NCI-H774 (cell line): ENCODE measurements around the gene SLCO1B3.
"Not testable (repeated sequence)": the region's sequence is repeated elsewhere in the genome, so short reads cannot be mapped to it uniquely, and the experiment has no call there.

ENCODE experiments used
- DNase-seq: peaks from one replicate; lab custom pipeline; 2025; lab: John Stamatoyannopoulos, UW

The SLCO1B3 gene, protein sequence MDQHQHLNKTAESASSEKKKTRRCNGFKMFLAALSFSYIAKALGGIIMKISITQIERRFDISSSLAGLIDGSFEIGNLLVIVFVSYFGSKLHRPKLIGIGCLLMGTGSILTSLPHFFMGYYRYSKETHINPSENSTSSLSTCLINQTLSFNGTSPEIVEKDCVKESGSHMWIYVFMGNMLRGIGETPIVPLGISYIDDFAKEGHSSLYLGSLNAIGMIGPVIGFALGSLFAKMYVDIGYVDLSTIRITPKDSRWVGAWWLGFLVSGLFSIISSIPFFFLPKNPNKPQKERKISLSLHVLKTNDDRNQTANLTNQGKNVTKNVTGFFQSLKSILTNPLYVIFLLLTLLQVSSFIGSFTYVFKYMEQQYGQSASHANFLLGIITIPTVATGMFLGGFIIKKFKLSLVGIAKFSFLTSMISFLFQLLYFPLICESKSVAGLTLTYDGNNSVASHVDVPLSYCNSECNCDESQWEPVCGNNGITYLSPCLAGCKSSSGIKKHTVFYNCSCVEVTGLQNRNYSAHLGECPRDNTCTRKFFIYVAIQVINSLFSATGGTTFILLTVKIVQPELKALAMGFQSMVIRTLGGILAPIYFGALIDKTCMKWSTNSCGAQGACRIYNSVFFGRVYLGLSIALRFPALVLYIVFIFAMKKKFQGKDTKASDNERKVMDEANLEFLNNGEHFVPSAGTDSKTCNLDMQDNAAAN

DNA sequence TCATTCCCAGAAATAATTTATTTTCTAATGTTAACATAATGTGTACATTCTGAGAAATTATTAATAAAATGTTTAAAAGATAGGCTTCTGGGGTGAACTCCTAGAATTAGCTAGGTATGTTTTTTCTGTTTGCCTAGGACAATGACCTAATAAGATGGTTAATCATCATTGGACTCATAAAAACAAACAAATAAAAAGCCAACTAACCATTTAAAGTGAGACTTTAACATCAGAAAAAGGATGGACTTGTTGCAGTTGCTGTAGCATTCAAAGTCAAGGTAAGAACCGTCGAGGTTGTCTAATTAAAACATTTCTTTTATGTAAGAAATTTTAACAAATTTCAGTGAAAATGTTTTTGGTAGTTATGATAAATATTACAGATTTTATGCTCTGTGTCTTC lies at the start of gene SLCO1B3:
TSS of gene SLCO1B3 (plus strand) at position 219 of the 400 bp plus-strand sequence. CDS start 5,034 bp downstream, outside the sequence.
- no peak for DNase-seq

DNA sequence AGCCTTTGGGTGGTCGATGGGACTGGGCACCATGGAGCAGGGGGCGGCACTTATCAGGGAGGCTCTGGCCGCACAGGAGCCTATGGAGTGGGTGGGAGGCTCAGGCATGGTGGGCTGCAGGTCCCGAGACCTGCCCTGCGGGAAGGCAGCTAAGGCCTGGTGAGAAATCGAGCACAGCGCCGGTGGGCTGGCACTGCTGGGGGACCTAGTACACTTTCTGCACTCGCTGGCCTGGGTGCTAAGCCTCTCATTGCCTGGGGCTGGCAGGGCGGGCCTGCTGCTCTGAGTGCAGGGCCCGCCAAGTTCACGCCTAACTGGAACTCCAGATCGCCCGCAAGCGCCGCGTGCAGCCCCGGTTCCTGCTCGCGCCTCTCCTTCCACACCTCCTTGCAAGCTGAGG lies 33.1 kb upstream of the SLCO1B3 start:
- DNase-seq: no peak

DNA sequence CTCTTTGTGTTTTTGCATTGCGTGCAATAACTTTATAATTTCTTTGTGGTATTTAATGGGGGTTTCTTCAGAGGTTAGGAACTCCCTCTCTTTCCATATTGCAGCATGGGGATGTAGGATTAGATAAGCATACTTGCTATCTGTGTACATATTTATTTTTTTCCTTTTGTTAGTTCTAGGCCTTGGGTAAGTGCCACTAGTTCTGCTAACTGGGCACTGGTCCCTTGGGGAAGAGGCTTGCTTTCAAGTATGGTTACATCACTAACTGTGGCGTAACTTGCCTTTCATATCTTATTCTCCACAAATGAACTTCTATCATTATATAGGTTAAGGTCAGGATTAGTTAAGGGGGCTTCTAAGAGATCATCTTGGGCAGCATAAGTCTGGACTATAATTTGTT lies 31.5 kb upstream of the SLCO1B3 start:
- DNase-seq: no peak

DNA sequence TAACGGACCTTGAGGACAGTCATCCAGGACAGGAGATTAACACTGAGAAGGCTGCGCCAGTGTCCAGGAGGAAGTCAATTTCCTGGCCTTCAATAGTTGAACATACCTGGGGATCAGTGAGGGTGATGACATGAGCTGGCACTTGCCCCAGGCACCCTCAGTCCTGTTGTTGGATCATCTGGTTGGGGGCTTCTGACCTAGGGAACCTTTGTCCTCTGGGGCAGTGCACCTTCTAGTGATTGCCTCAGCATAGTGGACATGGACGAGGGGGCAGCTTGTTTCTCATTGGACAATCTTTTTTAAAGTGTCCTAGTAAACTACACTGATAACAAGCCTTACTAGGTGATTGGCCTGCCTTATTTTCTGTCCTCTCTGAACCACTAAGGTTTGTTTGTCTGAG lies 30.5 kb upstream of the SLCO1B3 start:
- DNase-seq: not testable (repeated sequence)

DNA sequence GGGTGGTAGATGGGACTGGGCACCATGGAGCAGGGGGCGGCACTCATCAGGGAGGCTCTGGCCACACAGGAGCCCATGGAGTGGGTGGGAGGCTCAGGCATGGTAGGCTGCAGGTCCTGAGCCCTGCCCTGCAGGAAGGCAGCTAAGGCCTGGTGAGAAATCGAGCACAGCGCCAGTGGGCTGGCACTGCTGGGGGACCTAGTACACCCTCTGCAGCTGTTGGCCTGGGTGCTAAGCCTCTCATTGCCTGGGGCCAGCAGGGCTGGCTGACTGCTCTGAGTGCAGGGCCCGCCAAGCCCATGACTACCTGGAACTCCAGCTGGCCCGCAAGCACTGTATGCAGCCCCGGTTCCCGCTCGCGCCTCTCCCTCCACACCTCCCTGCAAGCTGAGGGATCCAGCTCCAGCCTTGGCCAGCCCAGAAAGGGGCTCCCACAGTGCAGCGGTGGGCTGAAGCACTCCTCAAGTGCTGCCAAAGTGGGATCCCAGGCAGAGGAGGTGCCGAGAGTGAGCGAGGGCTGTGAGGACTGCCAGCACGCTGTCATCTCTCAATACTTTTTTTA lies 26.6 kb upstream of the SLCO1B3 start:
- DNase-seq: not testable (repeated sequence)

DNA sequence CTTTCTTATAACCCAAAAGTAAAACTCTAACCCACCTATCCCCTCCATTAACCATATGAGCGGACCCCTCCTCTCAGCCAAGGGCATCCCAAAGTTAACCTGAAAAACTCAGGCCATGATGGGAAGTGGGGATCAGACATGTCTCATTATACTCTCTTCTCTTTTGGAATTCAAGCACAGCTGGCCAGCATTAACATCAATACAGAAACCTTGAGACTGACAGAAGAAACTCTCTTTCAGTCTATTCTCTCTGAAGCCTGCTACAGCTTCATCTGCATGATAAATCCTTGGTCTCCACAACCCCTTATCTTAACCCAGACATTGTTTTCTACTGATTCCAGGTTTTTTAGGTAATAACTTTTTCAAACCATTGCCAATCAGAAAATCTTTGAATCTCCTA lies 17.5 kb upstream of the SLCO1B3 start:
- no peak for DNase-seq

DNA sequence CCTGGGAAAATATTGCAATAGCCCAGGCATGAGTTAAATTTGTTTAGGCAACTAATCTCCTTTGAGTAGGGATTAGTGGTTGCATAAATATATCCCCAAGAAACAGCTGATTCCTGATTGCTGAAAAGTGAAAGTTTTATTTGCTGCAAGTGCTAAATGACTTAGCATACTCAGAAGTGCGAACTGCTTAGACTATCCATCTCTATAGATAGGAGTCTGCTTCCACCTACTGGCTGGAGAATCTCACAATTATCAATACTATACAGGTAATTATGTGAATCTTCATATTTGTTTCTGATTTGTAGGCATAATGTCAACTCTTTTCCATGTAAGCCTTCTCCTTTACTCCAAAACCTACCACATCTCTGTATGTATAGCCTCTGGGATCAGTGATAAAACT lies 12.0 kb upstream of the SLCO1B3 start:
- peak; percentile 10 for DNase-seq

DNA sequence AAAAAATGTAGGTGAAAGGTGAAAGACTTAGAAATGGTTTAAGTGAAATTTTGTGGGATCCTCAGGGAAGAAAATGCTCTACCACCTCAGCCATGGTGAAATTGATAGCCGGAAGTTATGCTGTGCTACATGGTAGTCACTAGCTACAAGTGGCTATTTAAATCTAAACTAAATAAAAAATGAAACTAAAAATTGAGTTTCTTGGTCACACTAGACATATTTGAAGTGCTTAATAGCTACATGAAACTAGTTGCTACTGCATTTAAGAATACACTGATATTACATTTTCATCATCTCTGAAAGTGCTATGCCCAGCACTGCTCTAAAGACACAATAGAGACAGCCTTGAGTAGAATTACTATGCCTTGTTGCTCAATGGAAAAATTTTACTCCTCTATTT lies 10.3 kb upstream of the SLCO1B3 start:
- DNase-seq: no peak

DNA sequence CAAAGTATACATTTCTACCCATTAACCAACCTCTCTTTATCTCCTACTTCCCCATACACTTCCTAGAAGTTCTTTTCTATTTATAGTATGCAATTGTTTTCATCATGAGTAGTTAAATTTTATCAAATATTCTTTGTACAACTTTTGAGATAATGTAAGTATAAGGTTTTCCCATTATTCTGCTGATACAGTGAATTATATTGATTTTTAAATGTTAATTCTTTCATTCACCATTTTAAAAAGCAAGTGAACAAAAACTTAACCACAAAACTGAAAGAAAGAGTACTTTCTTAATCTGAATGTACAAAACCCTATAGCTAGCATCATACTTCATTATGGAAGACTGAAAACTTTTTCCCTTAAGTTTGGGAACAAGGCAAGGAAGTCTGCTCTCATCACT lies 9.5 kb upstream of the SLCO1B3 start:
- DNase-seq: no peak

DNA sequence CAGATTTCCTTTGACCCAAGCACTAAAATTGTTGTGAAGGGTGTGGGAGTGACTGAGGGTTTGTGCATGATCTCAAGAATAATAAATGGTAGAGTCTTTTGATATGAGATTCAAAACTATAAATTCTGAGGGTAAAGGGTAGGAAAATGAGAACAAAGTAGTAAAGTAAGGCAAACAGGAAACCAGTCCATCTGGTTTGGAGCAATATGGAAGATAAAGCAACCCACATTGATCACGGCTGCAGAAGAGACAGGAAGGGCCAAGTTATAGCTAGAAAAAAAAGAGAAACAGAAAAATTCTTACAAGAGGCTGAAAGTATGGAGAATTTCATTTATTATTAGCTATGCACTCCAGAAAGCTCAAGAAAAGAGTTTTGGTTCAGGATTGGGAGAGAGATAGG lies 4.6 kb upstream of the SLCO1B3 start:
- DNase-seq: no peak

DNA sequence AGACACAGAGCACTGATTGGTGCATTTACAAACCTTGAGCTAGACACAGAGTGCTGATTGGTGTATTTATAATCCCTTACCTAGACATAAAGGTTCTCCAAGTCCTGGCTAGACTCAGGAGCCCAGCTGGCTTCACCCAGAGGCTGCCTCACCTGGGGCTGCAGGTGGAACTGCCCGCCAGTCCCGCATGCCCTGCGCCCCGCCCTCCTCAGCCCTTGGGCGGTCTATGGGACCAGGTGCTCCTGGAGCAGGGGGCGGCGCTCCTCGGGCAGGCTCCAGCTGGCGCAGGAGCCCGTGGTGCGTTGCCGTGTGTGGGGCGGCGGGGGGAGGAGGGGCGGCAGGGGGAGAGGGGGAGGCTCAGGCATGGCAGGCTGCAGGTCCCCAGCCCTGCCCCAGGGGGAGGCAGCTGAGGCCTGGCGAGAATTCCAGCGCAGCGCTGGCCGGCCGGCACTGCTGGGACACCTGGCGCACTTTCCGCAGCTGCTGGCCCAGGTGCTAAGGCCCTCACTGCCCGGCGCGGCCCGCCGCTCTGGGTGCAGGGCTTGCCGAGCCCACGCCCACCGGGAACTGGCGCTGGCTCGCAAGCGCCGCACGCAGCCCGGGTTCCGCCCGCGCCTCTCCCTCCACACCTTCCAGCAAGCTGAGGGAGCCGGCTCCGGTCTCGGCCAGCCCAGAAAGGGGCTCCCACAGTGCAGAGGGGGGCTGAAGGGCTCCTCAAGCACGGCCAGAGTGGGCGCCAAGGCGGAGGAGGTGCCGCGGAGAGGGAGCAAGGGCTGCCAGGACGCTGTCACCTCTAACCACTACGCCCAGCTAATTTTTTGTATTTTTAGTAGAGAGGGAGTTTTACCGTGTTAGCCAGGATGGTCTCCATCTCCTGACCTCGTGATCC lies 3.1 kb upstream of the SLCO1B3 start:
- DNase-seq: no peak

DNA sequence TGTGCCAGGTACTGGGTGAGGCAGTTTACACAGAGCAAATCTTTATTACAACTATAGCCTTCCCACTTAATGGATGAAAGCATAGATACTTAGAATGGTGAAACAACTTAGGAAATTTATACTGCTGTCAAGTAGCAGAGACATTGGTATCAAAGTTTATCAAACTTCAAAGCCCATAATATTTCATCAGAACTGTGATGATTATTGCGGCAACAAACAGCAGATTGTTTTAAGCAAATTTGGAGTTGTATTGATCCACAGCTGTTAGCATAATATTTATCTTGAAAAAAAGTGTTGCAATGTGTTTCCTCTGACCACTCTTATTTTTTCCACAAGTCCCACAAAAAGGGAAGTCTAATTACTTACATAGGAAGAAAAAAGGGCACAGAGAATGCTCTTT lies 2.0 kb upstream of the SLCO1B3 start:
- no peak for DNase-seq

DNA sequence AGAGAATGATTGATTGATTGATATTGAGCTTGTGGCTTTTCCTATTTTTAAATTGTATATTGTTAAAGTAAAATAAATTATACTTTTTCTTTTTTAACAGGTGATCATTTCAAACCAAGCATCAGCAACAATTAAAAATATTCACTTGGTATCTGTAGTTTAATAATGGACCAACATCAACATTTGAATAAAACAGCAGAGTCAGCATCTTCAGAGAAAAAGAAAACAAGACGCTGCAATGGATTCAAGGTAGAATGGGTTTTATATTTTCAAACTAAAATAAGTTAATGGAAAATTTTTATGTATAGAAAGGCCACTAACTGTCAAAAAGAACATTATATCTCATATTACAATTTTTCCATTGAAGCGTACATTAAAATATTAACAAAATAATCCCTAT lies 5.1 kb downstream of the SLCO1B3 start:
- no peak for DNase-seq

DNA sequence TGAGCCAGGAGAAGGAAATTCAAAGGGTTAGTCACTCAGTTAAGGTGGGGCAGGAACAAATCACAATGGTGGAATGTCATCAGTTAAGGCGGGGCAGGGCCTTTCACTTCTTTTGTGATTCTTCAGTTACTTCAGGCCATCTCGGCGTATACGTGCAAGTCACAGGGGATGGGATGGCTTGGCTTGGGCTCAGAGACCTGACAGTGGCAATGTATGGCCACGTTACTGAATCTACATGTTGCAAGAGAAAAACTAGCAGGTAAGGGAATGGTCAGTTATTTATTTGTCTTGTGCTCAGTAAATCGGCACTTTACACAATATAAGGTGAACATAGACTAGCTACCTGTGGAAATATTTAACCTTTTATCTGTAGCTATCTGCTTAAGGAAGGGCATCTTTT lies 11.9 kb downstream of the SLCO1B3 start:
- no peak for DNase-seq

DNA sequence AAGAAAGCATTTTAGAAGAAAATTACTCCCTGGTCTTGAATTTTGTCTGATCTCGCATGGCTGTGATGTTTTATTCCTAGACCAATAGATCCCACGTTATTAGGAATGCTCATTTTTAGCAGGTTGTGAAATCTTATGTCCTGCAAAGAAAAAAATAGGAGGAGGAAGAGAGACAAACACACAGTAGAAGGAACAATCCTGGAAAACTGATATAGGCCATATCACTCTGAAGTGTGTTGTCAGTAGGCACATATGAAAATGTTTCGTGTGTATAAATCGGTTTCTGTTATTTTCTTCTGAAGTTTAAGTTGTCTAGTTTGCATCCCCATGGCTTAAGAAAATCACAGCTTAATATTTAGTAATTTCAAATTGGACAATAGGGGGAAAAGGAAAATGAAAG lies 12.4 kb downstream of the SLCO1B3 start:
- DNase-seq: no peak

DNA sequence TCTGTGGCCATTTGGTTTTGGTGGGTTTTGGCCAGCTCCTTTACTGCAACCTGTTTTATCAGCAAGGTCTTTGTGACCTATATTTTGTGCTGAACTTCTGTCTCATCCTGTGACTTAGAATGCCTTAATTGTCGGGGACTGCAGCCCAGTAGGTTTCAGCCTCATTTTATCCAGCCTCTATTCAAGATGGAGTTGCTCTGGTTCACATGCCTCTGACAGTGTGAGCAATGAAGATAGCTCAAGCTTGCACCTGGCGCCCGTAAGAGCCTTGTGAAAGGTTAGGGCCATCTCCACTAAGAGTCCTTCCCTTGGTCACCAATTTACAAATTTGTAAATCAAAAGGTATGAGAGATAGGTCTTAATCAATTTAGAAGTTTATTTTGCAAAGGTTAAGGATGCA lies 19.4 kb downstream of the SLCO1B3 start:
- DNase-seq: no peak

DNA sequence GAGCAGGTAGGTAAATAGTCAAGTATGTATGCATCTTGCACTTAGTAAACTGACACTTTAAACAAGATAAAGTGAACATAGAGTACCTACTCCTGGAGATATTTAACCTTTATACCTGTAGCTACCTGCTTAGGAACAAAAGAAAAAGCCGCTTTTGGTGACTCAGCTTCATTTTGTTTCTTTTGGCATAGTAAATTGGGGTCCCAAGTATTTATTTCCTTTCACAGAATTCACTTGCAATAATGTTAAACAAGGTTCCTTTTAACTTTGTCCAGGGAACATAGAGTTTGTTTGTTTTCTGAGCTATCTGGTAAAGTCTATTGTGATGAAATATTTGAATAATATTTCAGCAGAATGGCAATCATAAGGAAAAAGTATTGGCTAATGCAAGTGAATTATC lies 20.0 kb downstream of the SLCO1B3 start:
- no peak for DNase-seq

DNA sequence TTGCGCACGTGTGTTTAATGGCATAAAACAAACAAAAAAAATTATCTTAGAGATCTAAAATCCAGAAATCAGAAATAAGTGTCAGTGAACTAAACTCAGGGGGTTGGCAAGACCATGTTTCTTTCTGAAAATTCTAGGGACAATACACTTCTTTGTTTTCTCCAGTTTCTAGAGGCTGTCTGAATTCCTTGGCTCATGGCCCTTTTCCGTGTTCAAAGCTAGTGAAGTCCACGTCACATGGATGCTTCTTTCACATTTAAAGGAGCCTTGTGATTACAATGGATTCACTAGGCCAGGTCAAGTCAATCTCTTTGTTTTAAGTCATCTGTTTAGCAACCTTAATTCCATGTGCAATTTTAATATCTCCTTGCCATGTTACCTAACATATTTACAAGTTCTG lies 22.4 kb downstream of the SLCO1B3 start:
- DNase-seq: no peak

DNA sequence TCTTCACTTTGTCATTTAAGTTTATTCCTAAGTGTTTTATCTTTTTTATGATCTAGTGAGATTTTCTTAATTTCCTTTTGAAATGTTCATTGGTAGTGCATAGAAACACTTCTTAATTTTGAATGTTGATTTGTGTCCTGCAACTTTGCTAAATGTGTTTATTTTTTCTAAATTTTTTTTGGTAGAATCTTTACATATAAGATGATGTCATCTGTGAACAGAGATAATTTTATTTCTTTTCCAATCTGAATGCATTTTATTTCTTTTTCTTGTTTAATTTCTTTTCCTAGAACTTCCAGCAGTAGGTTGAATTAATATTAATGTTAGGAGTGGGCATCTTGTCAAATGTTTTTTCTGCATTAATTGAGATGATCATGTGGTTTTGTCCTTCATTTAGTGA lies 42.1 kb downstream of the SLCO1B3 start:
- DNase-seq: no peak

DNA sequence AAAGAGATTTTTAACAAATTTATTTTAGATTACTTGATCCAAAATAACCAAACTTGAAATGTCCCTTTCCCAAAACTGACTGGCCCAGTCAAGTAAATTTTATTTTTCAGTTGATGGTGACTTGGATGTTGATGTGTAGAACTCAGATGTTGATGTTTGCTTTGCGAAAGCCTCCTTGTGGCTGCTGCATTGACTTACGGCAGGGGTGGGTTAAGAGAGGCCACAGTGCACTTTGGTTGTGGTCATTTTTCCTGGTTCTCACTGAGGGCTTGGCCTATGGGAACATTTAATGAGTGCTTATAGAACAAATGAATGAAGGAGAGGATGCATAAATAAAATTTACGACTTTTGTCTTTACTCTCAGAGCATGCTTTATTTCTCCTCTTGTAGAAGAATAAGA lies 52.6 kb downstream of the SLCO1B3 start:
- no peak for DNase-seq

DNA sequence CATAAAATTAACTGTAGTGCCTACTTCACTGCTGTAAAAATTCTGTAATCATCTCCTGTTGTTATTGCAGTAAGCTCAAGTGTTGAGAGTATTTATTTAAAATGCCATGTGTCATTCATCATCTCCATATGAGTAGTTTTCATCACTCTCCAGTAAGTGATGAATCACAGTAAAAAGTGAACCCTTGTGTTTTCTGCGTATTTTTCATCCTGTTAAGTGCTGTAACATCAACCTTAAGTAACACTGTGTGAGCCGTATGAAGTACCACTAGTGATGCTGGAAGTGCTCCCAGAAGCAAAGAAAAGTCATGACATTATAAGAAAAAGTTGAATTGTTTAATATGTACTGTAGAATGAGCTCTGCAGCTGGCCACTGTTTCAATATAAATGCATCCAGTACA lies 55.4 kb downstream of the SLCO1B3 start:
- DNase-seq: no peak

DNA sequence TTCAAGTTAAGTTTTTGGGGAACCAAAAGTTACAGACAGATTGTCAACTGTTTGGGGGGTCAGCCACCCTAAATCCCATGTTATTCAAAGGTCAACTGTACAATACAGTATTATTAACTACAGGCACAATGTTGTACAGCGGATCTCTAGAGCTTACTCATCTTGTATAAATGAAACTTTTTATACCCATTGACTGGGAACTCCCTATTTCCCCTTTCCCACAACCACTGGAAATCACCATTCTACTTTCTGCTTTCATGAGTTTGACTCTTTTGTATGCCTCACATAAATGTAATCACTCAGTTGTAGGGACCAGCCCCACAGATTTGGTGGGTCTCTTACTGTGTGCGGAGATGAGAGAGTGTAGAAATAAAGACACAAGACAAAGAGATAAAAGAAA lies 57.8 kb downstream of the SLCO1B3 start:
- no peak for DNase-seq
